C1 segment of cervical spinal cord (tissue), 14 donors: ENCODE results near the gene PCDH9.

Experiments used
- DNase-seq, 14 donors: peaks; one replicate each; lab custom pipeline; 2025; lab: John Stamatoyannopoulos, UW

The PCDH9 gene

GRCh38 chr13:67161176-67161575, 69.0 kb downstream of the PCDH9 start:
- DNase-seq, result no peak

GRCh38 chr13:67158903-67159302, 71.2 kb downstream of the PCDH9 start:
- no peak for DNase-seq

- peak in 2 of 14 donors; percentile 13 to 46 for DNase-seq
Observed at GRCh38 chr13:67156723-67157060, 73.4 kb downstream of the PCDH9 start.

- peak in 7 of 14 donors; percentile 16 to 52 (median 33) for DNase-seq
Observed at GRCh38 chr13:67155898-67156722, 74.0 kb downstream of the PCDH9 start.

GRCh38 chr13:67152085-67152484, 78.1 kb downstream of the PCDH9 start:
- no peak for DNase-seq

GRCh38 chr13:67151652-67152051, 78.5 kb downstream of the PCDH9 start:
- DNase-seq, result no peak

- DNase-seq, result no peak
Observed at GRCh38 chr13:67150608-67151007, 79.5 kb downstream of the PCDH9 start.

GRCh38 chr13:67148161-67148571, 82.0 kb downstream of the PCDH9 start:
- DNase-seq, result no peak

GRCh38 chr13:67147342-67148133, 82.6 kb downstream of the PCDH9 start:
- DNase-seq, result peak in 1 of 14 donors; percentile 7

GRCh38 chr13:67146523-67147130, 83.5 kb downstream of the PCDH9 start:
- no peak for DNase-seq

- DNase-seq, result no peak
Observed at GRCh38 chr13:67145950-67146349, 84.2 kb downstream of the PCDH9 start.

- DNase-seq, result no peak
Observed at GRCh38 chr13:67143544-67144115, 86.5 kb downstream of the PCDH9 start.

- no peak for DNase-seq
Observed at GRCh38 chr13:67140006-67140405, 90.1 kb downstream of the PCDH9 start.

- DNase-seq, result no peak
Observed at GRCh38 chr13:67139551-67139950, 90.6 kb downstream of the PCDH9 start.

GRCh38 chr13:67138970-67139369, 91.2 kb downstream of the PCDH9 start:
- DNase-seq, result no peak

GRCh38 chr13:67137044-67137735, 92.9 kb downstream of the PCDH9 start:
- no peak for DNase-seq

- DNase-seq, result no peak
Observed at GRCh38 chr13:67136157-67136556, 94.0 kb downstream of the PCDH9 start.

- DNase-seq, result no peak
Observed at GRCh38 chr13:67135356-67135755, 94.8 kb downstream of the PCDH9 start.

GRCh38 chr13:67134417-67135129, 95.6 kb downstream of the PCDH9 start:
- DNase-seq, result no peak

GRCh38 chr13:67133476-67133875, 96.7 kb downstream of the PCDH9 start:
- DNase-seq, result no peak

- DNase-seq, result no peak
Observed at GRCh38 chr13:67131393-67131792, 98.7 kb downstream of the PCDH9 start.
